Endothelial cell (in vitro differentiated cells): ENCODE measurements around the gene SDK2. TPM values are rescaled to one million over a fixed set of nuclear protein-coding genes. Genes with fewer than 3 reads are reported as not detected.

Experiments used
- DNase-seq: peaks from one replicate; pipeline ENCODE4 v3.0.0; 2021; ENCODE audit warnings: low spot score
- H3K27ac Mint-ChIP-seq: one replicate; pipeline ENCODE4 v1.8.0; 2021; ENCODE audit warnings: mixed read lengths, inconsistent platforms; ENCODE audit not compliant: unreplicated experiment
- H3K27me3 Mint-ChIP-seq: one replicate; pipeline ENCODE4 v1.8.0; 2021; ENCODE audit warnings: mild to moderate bottlenecking, moderate library complexity, mixed read lengths, inconsistent platforms; ENCODE audit not compliant: unreplicated experiment
- H3K36me3 Mint-ChIP-seq: one replicate; pipeline ENCODE4 v1.8.0; 2021; ENCODE audit warnings: mild to moderate bottlenecking, low read depth, mixed read lengths, inconsistent platforms; ENCODE audit not compliant: unreplicated experiment
- H3K4me1 Mint-ChIP-seq: one replicate; pipeline ENCODE4 v1.8.0; 2021; ENCODE audit warnings: mild to moderate bottlenecking, mixed read lengths, inconsistent platforms; ENCODE audit not compliant: unreplicated experiment
- H3K4me3 Mint-ChIP-seq: one replicate; pipeline ENCODE4 v1.8.0; 2021; ENCODE audit warnings: mild to moderate bottlenecking, mixed read lengths, inconsistent platforms; ENCODE audit not compliant: unreplicated experiment
- H3K9me3 Mint-ChIP-seq: one replicate; pipeline ENCODE4 v1.8.0; 2021; ENCODE audit warnings: mixed read lengths, inconsistent platforms; ENCODE audit not compliant: unreplicated experiment
- total RNA-seq: library from RNA; stranded (reverse); fragmentation: NEBNext Ultra II Directional; extraction: Animal tissue kit (Norgen Biotek cat#: 25700); gene quantifications from one replicate; pipeline ENCODE4 v1.2.1, GENCODE V29; 2021; ENCODE audit not compliant: unreplicated experiment
- TF ChIP-seq, protein P1 (sequence below): fragments of 200-600 bp; sonication (generic); IDR thresholded peaks from one replicate; pipeline ENCODE4 v1.5.0; 2021; ENCODE audit warnings: antibody characterized with exemption; ENCODE audit not compliant: unreplicated experiment

Gene SDK2
- total RNA-seq, 1 donor from 2014 or later, result 2.4 TPM

DNA sequence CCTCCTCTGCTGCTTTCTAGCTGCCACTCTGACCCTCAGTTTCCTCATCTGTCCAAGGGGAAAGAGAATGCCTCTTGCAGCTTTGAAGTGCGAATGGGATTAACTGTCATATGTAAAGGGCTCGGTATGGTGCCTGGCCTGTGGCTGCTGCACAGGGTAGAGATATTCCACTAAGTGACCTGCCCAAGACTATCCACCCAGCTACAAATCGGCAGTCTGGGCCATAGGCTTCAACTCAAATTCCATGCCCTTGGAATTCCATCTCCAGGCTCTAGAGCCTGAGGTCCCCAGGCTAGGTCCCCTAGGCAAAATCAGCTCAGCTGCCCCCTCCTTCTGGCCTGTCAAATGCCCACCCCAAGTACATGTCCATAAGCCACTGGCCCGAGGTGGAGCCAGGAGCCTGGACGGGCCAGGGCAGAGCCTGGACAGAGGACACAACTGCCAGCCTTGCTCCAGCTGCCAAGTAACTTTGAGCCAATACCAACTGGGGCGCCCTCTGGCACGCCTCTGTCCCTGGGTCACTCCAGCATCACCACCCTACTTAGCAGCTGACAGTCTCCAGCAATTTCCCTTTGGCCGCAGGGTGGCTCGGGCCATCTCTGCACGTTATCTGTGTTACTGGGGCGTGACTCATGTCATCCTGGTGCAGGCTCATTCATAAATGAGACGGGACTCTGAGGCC, 57.2 kb downstream of the SDK2 start:
- Mint-ChIP-seq H3K27ac (no peak overlapping the region), H3K36me3 (no peaks in the 10 kb centered on the region), H3K9me3 (no peaks in the 10 kb centered on the region), H3K4me3 (no peak overlapping the region), H3K4me1 (peaks cover 6% of the 10 kb centered on the region), H3K27me3 (peaks cover 6% of the 10 kb centered on the region)
- TF ChIP-seq, protein P1, sequence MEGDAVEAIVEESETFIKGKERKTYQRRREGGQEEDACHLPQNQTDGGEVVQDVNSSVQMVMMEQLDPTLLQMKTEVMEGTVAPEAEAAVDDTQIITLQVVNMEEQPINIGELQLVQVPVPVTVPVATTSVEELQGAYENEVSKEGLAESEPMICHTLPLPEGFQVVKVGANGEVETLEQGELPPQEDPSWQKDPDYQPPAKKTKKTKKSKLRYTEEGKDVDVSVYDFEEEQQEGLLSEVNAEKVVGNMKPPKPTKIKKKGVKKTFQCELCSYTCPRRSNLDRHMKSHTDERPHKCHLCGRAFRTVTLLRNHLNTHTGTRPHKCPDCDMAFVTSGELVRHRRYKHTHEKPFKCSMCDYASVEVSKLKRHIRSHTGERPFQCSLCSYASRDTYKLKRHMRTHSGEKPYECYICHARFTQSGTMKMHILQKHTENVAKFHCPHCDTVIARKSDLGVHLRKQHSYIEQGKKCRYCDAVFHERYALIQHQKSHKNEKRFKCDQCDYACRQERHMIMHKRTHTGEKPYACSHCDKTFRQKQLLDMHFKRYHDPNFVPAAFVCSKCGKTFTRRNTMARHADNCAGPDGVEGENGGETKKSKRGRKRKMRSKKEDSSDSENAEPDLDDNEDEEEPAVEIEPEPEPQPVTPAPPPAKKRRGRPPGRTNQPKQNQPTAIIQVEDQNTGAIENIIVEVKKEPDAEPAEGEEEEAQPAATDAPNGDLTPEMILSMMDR, result no peak
- DNase-seq, result no peak

DNA sequence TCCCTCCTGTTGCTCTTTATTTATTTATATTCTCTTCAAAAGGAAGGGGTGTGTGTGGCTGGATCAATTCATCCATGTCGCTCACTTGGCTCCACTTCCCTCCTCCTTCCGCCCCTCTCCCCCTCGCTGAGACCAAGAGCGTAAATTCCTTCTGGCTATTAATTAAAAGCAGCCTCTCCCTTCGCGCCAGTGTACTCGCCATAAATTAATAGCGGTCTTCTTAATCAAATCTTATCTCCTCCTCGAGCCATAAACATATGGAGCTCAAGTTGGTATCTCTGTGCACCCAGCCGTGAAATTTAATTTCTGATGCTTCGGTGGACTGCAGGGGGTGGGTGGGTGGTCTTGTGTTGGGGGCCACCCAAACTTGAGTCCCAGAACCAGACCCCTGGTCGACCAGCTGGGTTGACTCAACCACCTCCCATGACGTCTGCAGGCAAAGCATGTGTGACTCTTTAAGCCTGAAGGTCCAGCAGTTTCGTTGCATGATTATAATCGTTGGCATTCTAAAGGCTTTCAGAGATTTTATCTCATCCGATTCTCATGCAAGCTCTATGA, 57.9 kb downstream of the SDK2 start:
- H3K36me3 Mint-ChIP-seq, result no peaks in the 10 kb centered on the region
- H3K9me3 Mint-ChIP-seq, result no peaks in the 10 kb centered on the region
- H3K27ac Mint-ChIP-seq, result no peak overlapping the region
- DNase-seq, result no peak
- H3K27me3 Mint-ChIP-seq, result peaks cover under 1% of the 10 kb centered on the region
- peaks cover 3% of the 10 kb centered on the region for H3K4me1 Mint-ChIP-seq
- no peak overlapping the region for H3K4me3 Mint-ChIP-seq
- TF ChIP-seq, protein P1, result no peak

DNA sequence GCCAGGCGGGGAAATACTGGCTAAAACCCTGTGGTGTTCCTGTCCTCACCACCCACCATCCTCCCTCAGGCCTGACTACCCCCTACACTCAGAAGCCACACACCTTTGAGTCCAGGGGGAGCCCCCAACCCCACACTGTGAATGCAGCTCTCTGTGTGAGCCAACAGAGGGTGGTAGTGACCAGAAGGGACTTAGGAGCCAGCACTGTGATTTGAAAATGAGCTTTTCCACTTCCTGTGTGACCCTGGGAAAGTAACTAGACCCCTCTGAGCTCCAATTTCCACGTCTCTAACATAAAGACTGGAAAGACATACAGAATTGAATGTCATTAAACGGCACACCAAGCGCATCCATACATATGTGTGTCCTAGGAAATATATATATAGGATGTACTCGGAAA, 58.7 kb downstream of the SDK2 start:
- Mint-ChIP-seq H3K4me1 (no peaks in the 10 kb centered on the region), H3K36me3 (no peaks in the 10 kb centered on the region), H3K27me3 (no peaks in the 10 kb centered on the region), H3K4me3 (no peak overlapping the region), H3K27ac (no peak overlapping the region), H3K9me3 (no peaks in the 10 kb centered on the region)
- TF ChIP-seq, protein P1, result no peak
- no peak for DNase-seq

- Mint-ChIP-seq H3K4me3 (no peak overlapping the region), H3K4me1 (no peaks in the 10 kb centered on the region), H3K27ac (no peak overlapping the region), H3K9me3 (no peaks in the 10 kb centered on the region), H3K27me3 (no peaks in the 10 kb centered on the region), H3K36me3 (no peaks in the 10 kb centered on the region)
- TF ChIP-seq, protein P1, result no peak
- no peak for DNase-seq
Observed at GRCh38 chr17:73584987-73585386, 59.3 kb downstream of the SDK2 start.

DNA sequence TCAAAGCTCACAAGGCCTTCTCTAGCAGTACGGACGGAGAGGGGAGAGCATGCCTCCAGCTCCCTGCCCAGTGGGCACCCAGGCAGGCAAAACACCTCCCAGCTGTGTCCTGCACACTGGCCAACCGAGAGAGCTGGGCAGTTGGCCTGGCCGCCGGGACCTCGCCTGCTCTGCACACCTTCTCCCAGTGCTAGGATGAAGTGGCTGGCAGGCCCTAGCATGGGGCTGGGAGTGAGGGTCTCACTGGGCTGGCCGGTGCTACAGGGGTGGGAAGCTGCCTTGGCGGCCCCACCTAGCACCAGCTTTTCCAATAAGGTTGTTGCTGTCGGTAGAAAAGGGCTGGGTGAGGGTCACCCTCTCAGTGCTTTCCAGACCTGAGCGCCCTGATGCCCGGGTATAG, 60.2 kb downstream of the SDK2 start:
- no peaks in the 10 kb centered on the region for H3K4me1 Mint-ChIP-seq
- no peaks in the 10 kb centered on the region for H3K9me3 Mint-ChIP-seq
- H3K27me3 Mint-ChIP-seq, result no peaks in the 10 kb centered on the region
- no peak overlapping the region for H3K4me3 Mint-ChIP-seq
- TF ChIP-seq, protein P1, result no peak
- no peak for DNase-seq
- H3K27ac Mint-ChIP-seq, result no peak overlapping the region
- no peaks in the 10 kb centered on the region for H3K36me3 Mint-ChIP-seq
